ENCODE data around the gene FCHO2. TPM values are rescaled to one million over a fixed set of nuclear protein-coding genes. Genes with fewer than 3 reads are reported as not detected.
A peak's percentile ranks its signal among the peaks of the same experiment; 100 is the strongest.
"Not testable (repeated sequence)": the region's sequence is repeated elsewhere in the genome, so short reads cannot be mapped to it uniquely, and the experiment has no call there.

The FCHO2 gene
- total RNA-seq, 2 donors from 2014 or later = 2.3 to 2.4 TPM

- H3K27me3 Mint-ChIP-seq (ENCODE audit: low read depth); H3K27ac Mint-ChIP-seq; H3K4me3 Mint-ChIP-seq; H3K9me3 Mint-ChIP-seq; ATAC-seq (replicated peaks in 1 of 2); H3K36me3 Mint-ChIP-seq (ENCODE audit: insufficient read depth in 2 of 2); H3K4me1 Mint-ChIP-seq (ENCODE audit: low read depth); DNase-seq: not testable (repeated sequence)
Measured at GRCh38 chr5:72976810-72977209, 21.0 kb downstream of the FCHO2 start.

- no peaks in the 10 kb centered on the region for H3K4me1 Mint-ChIP-seq (ENCODE audit: low read depth)
- no peak for ATAC-seq (replicated peaks in 1 of 2)
- H3K36me3 Mint-ChIP-seq (ENCODE audit: insufficient read depth in 2 of 2) = no peaks in the 10 kb centered on the region
- no peaks in the 10 kb centered on the region for H3K9me3 Mint-ChIP-seq
- no peak overlapping the region for H3K4me3 Mint-ChIP-seq
- no peak overlapping the region for H3K27ac Mint-ChIP-seq
- no peak for DNase-seq
- H3K27me3 Mint-ChIP-seq (ENCODE audit: low read depth) = no peaks in the 10 kb centered on the region
Measured at GRCh38 chr5:72985719-72986118, 29.9 kb downstream of the FCHO2 start.

DNA sequence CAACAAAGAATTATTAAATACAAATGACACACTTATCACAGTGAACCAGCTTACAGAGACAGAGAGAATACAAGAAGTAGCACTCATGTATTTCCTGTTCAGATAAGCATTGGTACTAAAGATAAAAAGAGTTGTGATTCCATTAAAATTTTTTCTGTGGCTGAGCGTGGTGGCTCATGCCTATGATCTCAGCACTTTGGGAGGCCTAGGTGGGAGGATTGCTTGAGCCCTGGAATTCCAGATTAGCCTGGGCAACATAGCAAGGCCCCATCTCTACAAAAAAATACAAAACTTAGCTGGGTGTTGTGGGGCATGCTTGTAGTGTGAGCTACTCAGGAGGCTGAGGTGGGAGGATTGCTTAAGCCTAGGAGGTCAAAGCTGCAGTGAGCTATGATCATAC lies 32.9 kb downstream of the FCHO2 start:
- Mint-ChIP-seq H3K4me1 (ENCODE audit: low read depth) (no peaks in the 10 kb centered on the region), H3K27me3 (ENCODE audit: low read depth) (peaks cover 13% of the 10 kb centered on the region), H3K27ac (no peak overlapping the region), H3K4me3 (no peak overlapping the region), H3K36me3 (ENCODE audit: insufficient read depth in 2 of 2) (no peaks in the 10 kb centered on the region), H3K9me3 (no peaks in the 10 kb centered on the region)
- ATAC-seq (replicated peaks in 1 of 2) (no peak), DNase-seq (no peak)

GRCh38 chr5:72991394-72991793 lies 35.6 kb downstream of the FCHO2 start:
- Mint-ChIP-seq H3K27ac (no peak overlapping the region), H3K9me3 (peaks cover 0 to 2% of the 10 kb centered on the region in 2 donors)

DNA sequence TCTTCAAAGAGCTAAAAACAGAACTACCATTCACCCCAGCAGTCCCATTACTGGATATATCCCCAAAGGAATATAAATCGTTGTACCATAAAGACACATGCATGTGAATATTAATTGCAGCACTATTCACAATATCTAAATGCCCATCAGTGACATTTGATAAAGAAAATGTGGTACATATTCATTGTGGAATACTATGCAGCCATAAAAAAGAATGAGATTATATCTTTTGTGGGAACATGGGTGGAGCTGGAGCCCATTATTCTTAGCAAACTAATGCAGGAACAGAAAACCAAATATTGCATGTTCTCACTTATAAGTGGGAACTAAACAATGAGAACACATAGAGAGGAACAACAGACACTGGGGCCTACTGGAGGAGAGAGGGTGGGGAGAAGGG lies 38.7 kb downstream of the FCHO2 start:
- Mint-ChIP-seq H3K36me3 (ENCODE audit: insufficient read depth in 2 of 2) (no peaks in the 10 kb centered on the region), H3K4me3 (no peak overlapping the region), H3K27me3 (ENCODE audit: low read depth) (peaks cover 23% of the 10 kb centered on the region), H3K4me1 (ENCODE audit: low read depth) (no peaks in the 10 kb centered on the region), H3K9me3 (peaks cover 0 to 2% of the 10 kb centered on the region in 2 donors), H3K27ac (no peak overlapping the region)
- no peak for DNase-seq
- ATAC-seq (replicated peaks in 1 of 2) = no peak

More at GRCh38 chr5:72991394-72991793, 35.6 kb downstream of the FCHO2 start:
- H3K4me3 Mint-ChIP-seq = no peak overlapping the region
- DNase-seq = no peak
- H3K36me3 Mint-ChIP-seq (ENCODE audit: insufficient read depth in 2 of 2) = no peaks in the 10 kb centered on the region
- peak in 1 of 2 donors; percentile 15 for ATAC-seq (replicated peaks in 1 of 2)
- H3K27me3 Mint-ChIP-seq (ENCODE audit: low read depth) = peaks cover 23% of the 10 kb centered on the region
- no peaks in the 10 kb centered on the region for H3K4me1 Mint-ChIP-seq (ENCODE audit: low read depth)

- Mint-ChIP-seq H3K27ac (no peak overlapping the region), H3K36me3 (ENCODE audit: insufficient read depth in 2 of 2) (no peaks in the 10 kb centered on the region), H3K27me3 (ENCODE audit: low read depth) (peaks cover 23% of the 10 kb centered on the region), H3K9me3 (peaks cover 0 to 2% of the 10 kb centered on the region in 2 donors), H3K4me3 (no peak overlapping the region), H3K4me1 (ENCODE audit: low read depth) (no peaks in the 10 kb centered on the region)
- ATAC-seq (replicated peaks in 1 of 2) (no peak), DNase-seq (no peak)
Measured at GRCh38 chr5:72996632-72997031, 40.8 kb downstream of the FCHO2 start.

DNA sequence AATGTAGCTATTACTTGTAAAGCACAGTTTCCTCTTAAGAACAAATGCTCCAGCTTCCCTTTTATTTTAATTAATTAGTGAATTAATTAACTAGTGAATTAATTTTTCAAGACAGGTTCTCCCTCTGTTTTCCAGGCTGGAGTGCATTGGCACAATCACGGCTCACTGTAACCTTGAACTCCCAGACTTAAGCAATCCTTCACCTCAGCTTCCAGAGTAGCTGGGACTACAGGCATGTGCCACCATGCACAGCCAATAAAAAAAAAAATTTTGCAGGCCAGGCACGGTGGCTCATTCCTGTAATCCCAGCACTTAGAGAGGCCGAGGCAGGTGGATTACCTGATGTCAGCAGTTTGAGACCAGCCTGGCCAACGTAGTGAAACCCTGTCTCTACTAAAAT lies 44.1 kb downstream of the FCHO2 start:
- Mint-ChIP-seq H3K4me3 (no peak overlapping the region), H3K27me3 (ENCODE audit: low read depth) (no peaks in the 10 kb centered on the region), H3K27ac (no peak overlapping the region), H3K4me1 (ENCODE audit: low read depth) (no peaks in the 10 kb centered on the region), H3K9me3 (no peaks in the 10 kb centered on the region), H3K36me3 (ENCODE audit: insufficient read depth in 2 of 2) (no peaks in the 10 kb centered on the region)
- ATAC-seq (replicated peaks in 1 of 2) (no peak), DNase-seq (no peak)

- Mint-ChIP-seq H3K9me3 (no peaks in the 10 kb centered on the region), H3K4me1 (ENCODE audit: low read depth) (no peaks in the 10 kb centered on the region), H3K36me3 (ENCODE audit: insufficient read depth in 2 of 2) (no peaks in the 10 kb centered on the region), H3K4me3 (no peak overlapping the region), H3K27ac (no peak overlapping the region), H3K27me3 (ENCODE audit: low read depth) (no peaks in the 10 kb centered on the region)
- ATAC-seq (replicated peaks in 1 of 2) (no peak), DNase-seq (no peak)
Measured at GRCh38 chr5:73005886-73006285, 50.0 kb downstream of the FCHO2 start.

- DNase-seq = no peak
- no peak overlapping the region for H3K4me3 Mint-ChIP-seq
- H3K36me3 Mint-ChIP-seq (ENCODE audit: insufficient read depth in 2 of 2) = no peaks in the 10 kb centered on the region
- no peak overlapping the region for H3K27ac Mint-ChIP-seq
- no peak for ATAC-seq (replicated peaks in 1 of 2)
- no peaks in the 10 kb centered on the region for H3K27me3 Mint-ChIP-seq (ENCODE audit: low read depth)
- no peaks in the 10 kb centered on the region for H3K9me3 Mint-ChIP-seq
- H3K4me1 Mint-ChIP-seq (ENCODE audit: low read depth) = no peaks in the 10 kb centered on the region
Measured at GRCh38 chr5:73007051-73007450, 51.2 kb downstream of the FCHO2 start.

- Mint-ChIP-seq H3K27me3 (ENCODE audit: low read depth) (no peaks in the 10 kb centered on the region), H3K9me3 (no peaks in the 10 kb centered on the region), H3K4me1 (ENCODE audit: low read depth) (no peaks in the 10 kb centered on the region), H3K27ac (no peak overlapping the region), H3K36me3 (ENCODE audit: insufficient read depth in 2 of 2) (no peaks in the 10 kb centered on the region), H3K4me3 (no peak overlapping the region)
- no peak for ATAC-seq (replicated peaks in 1 of 2)
- DNase-seq = no peak
Measured at GRCh38 chr5:73008831-73009230, 53.0 kb downstream of the FCHO2 start.

GRCh38 chr5:73011612-73012011 lies 55.8 kb downstream of the FCHO2 start:
- ATAC-seq (replicated peaks in 1 of 2); DNase-seq; H3K36me3 Mint-ChIP-seq (ENCODE audit: insufficient read depth in 2 of 2): not testable (repeated sequence)

GRCh38 chr5:73018892-73019291 lies 63.1 kb downstream of the FCHO2 start:
- Mint-ChIP-seq H3K4me1 (ENCODE audit: low read depth) (no peaks in the 10 kb centered on the region), H3K9me3 (no peaks in the 10 kb centered on the region), H3K27ac (no peak overlapping the region), H3K4me3 (no peak overlapping the region), H3K36me3 (ENCODE audit: insufficient read depth in 2 of 2) (no peaks in the 10 kb centered on the region), H3K27me3 (ENCODE audit: low read depth) (peaks cover 19% of the 10 kb centered on the region)
- no peak for DNase-seq
- no peak for ATAC-seq (replicated peaks in 1 of 2)

More at GRCh38 chr5:73011612-73012011, 55.8 kb downstream of the FCHO2 start:
- H3K9me3 Mint-ChIP-seq; H3K27ac Mint-ChIP-seq; H3K4me3 Mint-ChIP-seq; H3K4me1 Mint-ChIP-seq (ENCODE audit: low read depth); H3K27me3 Mint-ChIP-seq (ENCODE audit: low read depth): not testable (repeated sequence)

DNA sequence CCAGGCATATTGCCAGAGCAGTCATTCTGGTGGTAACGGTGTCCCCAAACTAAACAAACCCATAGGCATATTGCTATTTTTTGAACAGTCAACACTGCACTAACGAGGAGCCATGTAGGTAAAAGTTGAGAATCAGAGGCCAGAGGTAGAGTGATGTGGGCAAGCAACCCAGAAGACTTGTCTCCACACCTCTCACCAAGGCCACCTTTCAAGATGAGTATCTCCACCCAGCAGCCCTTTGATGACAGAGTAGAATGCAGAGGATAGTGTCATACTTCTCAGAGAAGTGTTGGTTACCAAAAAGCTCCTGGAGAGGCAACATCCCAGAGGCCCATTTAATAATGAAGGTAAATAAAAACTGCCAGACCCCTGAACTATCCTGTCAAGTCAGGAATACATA lies 63.9 kb downstream of the FCHO2 start:
- H3K27ac Mint-ChIP-seq = no peak overlapping the region
- no peaks in the 10 kb centered on the region for H3K36me3 Mint-ChIP-seq (ENCODE audit: insufficient read depth in 2 of 2)
- H3K9me3 Mint-ChIP-seq = no peaks in the 10 kb centered on the region
- peak in 1 of 2 donors; percentile 39 for ATAC-seq (replicated peaks in 1 of 2)
- H3K4me3 Mint-ChIP-seq = no peak overlapping the region
- no peaks in the 10 kb centered on the region for H3K4me1 Mint-ChIP-seq (ENCODE audit: low read depth)
- peaks cover 19% of the 10 kb centered on the region for H3K27me3 Mint-ChIP-seq (ENCODE audit: low read depth)
- no peak for DNase-seq

DNA sequence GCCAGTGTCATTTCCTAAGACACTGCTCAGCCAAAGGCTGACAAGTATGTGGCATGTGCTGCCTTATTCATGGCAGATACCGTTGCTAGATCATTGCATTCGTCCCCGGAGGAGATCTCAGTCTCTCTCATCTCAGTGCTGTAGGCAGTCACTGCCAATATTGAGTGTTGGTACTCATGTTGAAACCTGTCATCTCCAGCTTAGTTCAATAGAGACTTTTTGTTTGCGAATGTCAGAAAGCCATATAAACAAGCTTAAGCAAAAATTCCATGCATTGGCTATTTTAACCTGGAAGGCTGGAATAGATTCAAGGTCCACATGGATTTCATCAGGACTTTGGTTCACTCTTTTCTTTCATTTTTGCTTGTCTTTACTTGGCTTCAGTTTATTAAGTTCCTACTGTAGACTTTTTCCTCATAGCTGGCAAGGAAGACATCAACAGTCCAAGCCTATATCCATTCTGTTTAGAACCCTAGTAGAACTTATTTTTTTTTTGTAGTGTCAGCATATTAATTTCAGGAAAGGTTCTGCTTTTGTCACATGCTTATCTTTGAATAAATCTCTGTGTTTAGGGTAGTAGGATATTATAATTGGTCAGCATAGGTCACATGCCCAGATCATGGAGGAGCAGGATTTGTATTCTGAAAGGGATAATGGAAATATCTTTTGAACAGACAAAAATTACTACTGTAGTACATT lies 66.8 kb downstream of the FCHO2 start:
- Mint-ChIP-seq H3K9me3 (no peaks in the 10 kb centered on the region), H3K27me3 (ENCODE audit: low read depth) (peaks cover 19% of the 10 kb centered on the region), H3K27ac (no peak overlapping the region), H3K4me1 (ENCODE audit: low read depth) (no peaks in the 10 kb centered on the region), H3K4me3 (no peak overlapping the region), H3K36me3 (ENCODE audit: insufficient read depth in 2 of 2) (no peaks in the 10 kb centered on the region)
- DNase-seq (no peak), ATAC-seq (replicated peaks in 1 of 2) (no peak)

All from activated T-cell treated with anti-CD3 and anti-CD28 coated beads, Interleukin-2, amount 50 U/mL, for 72 hours (primary cell).